ENCODE data around the gene SERTAD1. TPM values are rescaled to one million over a fixed set of nuclear protein-coding genes. Genes with fewer than 3 reads are reported as not detected.

SERTAD1 gene
- total RNA-seq, 2 experiments from 2014 or later, result 9.3 to 10.1 TPM

DNA sequence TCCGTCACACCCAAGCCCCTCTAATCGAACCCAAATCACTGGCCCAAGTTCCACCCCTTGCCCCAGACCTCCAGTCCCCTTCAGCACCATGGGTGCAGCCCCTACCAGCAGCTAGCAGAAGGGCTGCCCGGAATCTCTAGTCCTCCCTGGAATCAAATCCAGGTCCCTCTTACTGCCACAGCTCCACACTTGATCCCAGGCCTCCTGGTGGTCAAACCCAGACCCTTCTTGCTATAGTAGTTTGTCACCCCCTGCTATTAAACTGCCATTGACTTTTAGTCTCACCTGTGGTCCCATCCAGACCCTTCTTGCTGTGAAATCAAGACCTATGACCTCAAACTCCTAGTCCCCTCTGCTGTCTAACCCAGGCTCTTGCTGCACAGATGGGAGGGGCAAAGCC lies 44.5 kb downstream of the SERTAD1 start:
- H3K4me3 Mint-ChIP-seq, result no peak overlapping the region
- H3K36me3 Mint-ChIP-seq (ENCODE audit: low read depth), result no peaks in the 10 kb centered on the region
- DNase-seq (no peak), ATAC-seq (no peak)
- H3K4me1 Mint-ChIP-seq (ENCODE audit: low read depth), result peaks cover 5% of the 10 kb centered on the region
- POLR2A ChIA-PET, result no interaction called here
- H3K27ac Mint-ChIP-seq, result no peak overlapping the region
- H3K27me3 Mint-ChIP-seq (ENCODE audit: low read depth), result peaks cover 2% of the 10 kb centered on the region
- no peaks in the 10 kb centered on the region for H3K9me3 Mint-ChIP-seq (ENCODE audit: insufficient read depth)
- CTCF ChIA-PET, result no interaction called here

DNA sequence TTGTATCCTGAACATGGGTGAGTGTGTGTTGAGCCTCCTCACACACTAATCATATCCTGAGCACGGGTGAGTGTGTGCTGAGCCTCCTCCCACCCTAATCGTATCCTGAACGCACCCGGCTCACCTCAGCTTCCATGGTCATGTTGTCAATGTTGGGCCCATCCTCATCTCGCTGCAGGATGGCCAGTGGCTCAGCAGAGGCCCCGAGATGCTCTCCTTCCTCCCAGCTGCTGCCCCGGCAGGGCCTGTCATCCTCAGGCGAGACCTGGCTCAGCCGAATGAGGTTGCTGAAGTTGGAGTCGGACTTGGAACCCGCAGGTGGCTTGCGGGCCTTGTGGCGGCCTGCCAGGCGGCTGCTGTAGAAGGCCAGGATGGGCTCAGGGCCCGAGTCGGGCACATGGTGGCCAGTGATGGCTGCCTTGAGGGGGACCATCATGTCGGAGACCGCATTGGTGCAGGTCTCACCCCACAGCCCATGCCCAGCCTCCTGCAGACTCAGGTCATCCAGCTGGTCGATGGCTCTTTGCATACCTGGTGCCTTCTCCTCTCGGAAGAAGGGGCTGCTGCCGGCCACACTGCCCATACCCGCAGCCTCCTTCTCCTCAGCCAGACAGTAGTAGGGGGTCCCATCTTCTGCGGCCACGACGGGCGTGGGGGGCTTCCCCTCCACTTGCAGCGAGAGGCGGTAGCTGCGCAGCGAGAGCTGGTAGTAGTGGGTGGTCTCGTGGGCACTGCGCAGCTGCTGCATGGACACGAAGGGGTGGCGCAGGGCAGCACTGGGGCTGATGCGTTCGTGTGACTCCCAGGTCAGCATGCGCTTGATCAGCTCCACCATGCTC lies 45.4 kb downstream of the SERTAD1 start:
- Mint-ChIP-seq H3K4me1 (ENCODE audit: low read depth) (peaks cover 7% of the 10 kb centered on the region), H3K27me3 (ENCODE audit: low read depth) (peaks cover 2% of the 10 kb centered on the region), H3K9me3 (ENCODE audit: insufficient read depth) (no peaks in the 10 kb centered on the region), H3K27ac (no peak overlapping the region), H3K4me3 (no peak overlapping the region), H3K36me3 (ENCODE audit: low read depth) (no peaks in the 10 kb centered on the region)
- ATAC-seq (no peak), DNase-seq (no peak)
- POLR2A ChIA-PET, result no interaction called here
- CTCF ChIA-PET, result no interaction called here

DNA sequence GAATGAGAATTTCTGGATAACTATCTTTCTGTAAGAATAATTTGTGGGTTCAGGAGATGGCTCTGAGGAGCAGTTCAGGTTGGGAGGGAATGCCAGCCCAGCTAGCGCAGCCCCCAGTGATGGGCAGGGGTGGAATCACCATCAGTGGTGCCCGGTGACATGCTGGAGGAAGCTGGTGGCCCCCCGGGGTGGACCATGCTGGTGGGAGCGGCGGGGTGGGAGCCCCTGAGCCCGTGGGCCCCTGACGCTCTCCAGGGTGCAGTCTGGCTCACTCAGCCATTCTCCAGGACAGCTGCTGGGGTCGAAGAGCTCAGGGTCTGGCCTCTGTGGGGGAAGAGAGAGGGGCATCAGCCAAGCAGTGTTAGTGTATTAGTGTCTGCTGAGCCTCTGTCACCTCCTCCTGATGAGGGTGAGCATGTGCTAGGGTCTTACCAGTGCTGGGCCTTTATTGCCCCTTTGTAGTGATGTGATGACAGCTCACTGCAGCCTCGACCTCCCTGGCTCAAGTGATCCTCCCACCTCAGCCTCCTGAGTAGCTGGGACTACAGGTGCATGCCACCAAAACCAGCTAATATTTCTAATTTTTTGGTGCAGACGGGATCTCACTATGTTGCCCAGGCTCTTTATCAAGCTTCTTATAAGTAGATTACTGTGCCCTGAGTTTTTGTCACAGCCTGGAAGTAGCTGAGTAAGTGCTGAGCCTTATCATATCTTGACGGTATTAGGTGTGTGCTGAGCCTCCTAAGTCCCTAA lies 46.2 kb downstream of the SERTAD1 start:
- H3K27ac Mint-ChIP-seq, result no peak overlapping the region
- DNase-seq, result no peak
- POLR2A ChIA-PET, result no interaction called here
- CTCF ChIA-PET, result no interaction called here
- no peak for ATAC-seq
- H3K9me3 Mint-ChIP-seq (ENCODE audit: insufficient read depth), result no peaks in the 10 kb centered on the region
- H3K4me1 Mint-ChIP-seq (ENCODE audit: low read depth), result peaks cover 8% of the 10 kb centered on the region
- peaks cover 4% of the 10 kb centered on the region for H3K36me3 Mint-ChIP-seq (ENCODE audit: low read depth)
- no peaks in the 10 kb centered on the region for H3K27me3 Mint-ChIP-seq (ENCODE audit: low read depth)
- H3K4me3 Mint-ChIP-seq, result no peak overlapping the region

DNA sequence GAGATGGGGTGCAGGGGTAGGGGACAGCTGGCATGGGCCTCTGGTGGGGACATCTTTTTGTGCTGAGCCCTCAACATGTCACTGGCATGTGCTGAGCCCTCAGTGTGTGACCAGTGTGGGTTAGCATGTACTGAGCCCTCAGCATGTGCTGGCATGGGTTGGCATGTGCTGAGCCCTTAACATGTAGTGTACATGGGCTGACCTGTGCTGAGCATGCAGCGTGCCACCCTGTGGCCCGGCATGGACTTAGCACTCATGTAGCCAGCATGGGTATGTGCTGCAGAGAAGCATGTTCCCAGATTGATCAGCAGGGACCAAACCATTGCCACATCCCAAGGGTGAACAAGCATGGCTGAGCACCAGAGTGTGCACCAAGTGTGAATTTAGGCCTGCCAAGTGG lies 47.3 kb downstream of the SERTAD1 start:
- no peak overlapping the region for H3K4me3 Mint-ChIP-seq
- peak overlapping the region; percentile 19 for H3K27ac Mint-ChIP-seq
- H3K27me3 Mint-ChIP-seq (ENCODE audit: low read depth), result no peaks in the 10 kb centered on the region
- ChIA-PET CTCF (no interaction called here), POLR2A (no interaction called here)
- ATAC-seq (no peak), DNase-seq (no peak)
- H3K9me3 Mint-ChIP-seq (ENCODE audit: insufficient read depth), result no peaks in the 10 kb centered on the region
- peaks cover 18% of the 10 kb centered on the region for H3K4me1 Mint-ChIP-seq (ENCODE audit: low read depth)
- H3K36me3 Mint-ChIP-seq (ENCODE audit: low read depth), result peaks cover 6% of the 10 kb centered on the region

DNA sequence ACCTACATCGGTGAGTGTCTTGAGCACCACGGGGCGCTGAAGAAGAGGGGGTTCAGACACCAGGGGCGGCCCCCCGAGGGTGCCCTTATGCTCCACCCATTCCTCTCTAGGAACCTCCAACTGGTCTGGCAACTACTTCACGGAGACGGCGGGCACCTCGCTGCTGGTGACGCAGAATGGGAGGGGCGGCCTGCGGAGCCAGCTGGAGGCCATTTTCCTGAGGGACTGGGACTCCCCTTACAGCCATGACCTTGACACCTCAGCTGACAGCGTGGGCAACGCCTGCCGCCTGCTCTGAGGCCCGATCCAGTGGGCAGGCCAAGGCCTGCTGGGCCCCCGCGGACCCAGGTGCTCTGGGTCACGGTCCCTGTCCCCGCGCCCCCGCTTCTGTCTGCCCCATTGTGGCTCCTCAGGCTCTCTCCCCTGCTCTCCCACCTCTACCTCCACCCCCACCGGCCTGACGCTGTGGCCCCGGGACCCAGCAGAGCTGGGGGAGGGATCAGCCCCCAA lies 47.9 kb downstream of the SERTAD1 start:
- ChIA-PET POLR2A (no interaction called here), CTCF (no interaction called here)
- ATAC-seq (no peak), DNase-seq (no peak)
- Mint-ChIP-seq H3K4me1 (ENCODE audit: low read depth) (peaks cover 22% of the 10 kb centered on the region), H3K27me3 (ENCODE audit: low read depth) (no peaks in the 10 kb centered on the region), H3K9me3 (ENCODE audit: insufficient read depth) (no peaks in the 10 kb centered on the region), H3K4me3 (no peak overlapping the region), H3K36me3 (ENCODE audit: low read depth) (peaks cover 6% of the 10 kb centered on the region), H3K27ac (no peak overlapping the region)

DNA sequence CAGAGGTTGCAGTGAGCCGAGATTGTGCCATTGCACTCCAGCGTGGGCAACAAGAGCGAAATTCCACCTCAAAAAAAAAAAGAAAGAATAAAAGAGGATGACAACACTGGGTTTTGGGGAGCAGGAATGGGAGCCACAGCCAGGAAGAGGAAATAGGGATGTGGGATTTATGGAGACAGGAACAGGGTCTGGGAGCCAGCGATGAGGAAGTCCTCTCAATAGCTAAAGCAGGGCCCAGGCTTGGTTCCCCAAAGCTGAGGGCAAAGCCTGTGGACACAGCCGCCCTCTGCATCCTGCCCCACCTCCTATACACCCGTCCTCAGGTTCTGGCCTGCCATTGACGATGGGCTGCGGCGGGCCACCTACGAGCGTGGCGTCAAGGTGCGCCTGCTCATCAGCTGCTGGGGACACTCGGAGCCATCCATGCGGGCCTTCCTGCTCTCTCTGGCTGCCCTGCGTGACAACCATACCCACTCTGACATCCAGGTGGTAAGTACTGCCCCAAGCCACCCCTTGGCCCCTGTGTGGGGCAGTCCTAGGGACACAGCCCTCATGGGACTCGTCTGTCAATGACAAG lies 49.4 kb downstream of the SERTAD1 start:
- H3K4me3 Mint-ChIP-seq, result no peak overlapping the region
- ChIA-PET CTCF (no interaction called here), POLR2A (no interaction called here)
- ATAC-seq, result no peak
- H3K9me3 Mint-ChIP-seq (ENCODE audit: insufficient read depth), result no peaks in the 10 kb centered on the region
- peaks cover 9% of the 10 kb centered on the region for H3K36me3 Mint-ChIP-seq (ENCODE audit: low read depth)
- no peak for DNase-seq
- H3K4me1 Mint-ChIP-seq (ENCODE audit: low read depth), result peaks cover 26% of the 10 kb centered on the region
- no peak overlapping the region for H3K27ac Mint-ChIP-seq
- H3K27me3 Mint-ChIP-seq (ENCODE audit: low read depth), result no peaks in the 10 kb centered on the region

DNA sequence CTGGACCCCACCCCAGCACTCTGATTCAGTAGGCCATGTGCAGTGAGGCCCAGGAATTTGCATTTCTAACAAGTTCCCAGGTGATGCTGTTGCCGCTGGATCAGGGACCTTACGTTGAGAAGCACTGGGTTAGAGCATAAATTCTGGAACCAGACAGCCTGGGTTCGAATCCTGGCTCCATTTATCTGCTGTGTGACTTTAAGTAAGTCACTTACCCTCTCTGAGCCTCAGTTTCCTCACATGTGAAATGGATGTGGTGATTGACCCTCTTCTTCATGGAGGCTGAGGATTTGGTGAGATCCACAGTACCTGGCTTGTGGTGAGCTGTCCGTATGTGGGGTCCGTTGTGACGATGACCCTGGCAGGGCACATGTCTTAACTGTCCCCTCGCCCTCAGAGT lies 51.7 kb downstream of the SERTAD1 start:
- CTCF ChIA-PET, result no interaction called here
- no peaks in the 10 kb centered on the region for H3K27me3 Mint-ChIP-seq (ENCODE audit: low read depth)
- H3K4me3 Mint-ChIP-seq, result no peak overlapping the region
- H3K36me3 Mint-ChIP-seq (ENCODE audit: low read depth), result peaks cover 13% of the 10 kb centered on the region
- POLR2A ChIA-PET, result no interaction called here
- peaks cover 26% of the 10 kb centered on the region for H3K4me1 Mint-ChIP-seq (ENCODE audit: low read depth)
- H3K27ac Mint-ChIP-seq, result peak overlapping the region; percentile 70
- H3K9me3 Mint-ChIP-seq (ENCODE audit: insufficient read depth), result no peaks in the 10 kb centered on the region
- DNase-seq (no peak), ATAC-seq (no peak)

DNA sequence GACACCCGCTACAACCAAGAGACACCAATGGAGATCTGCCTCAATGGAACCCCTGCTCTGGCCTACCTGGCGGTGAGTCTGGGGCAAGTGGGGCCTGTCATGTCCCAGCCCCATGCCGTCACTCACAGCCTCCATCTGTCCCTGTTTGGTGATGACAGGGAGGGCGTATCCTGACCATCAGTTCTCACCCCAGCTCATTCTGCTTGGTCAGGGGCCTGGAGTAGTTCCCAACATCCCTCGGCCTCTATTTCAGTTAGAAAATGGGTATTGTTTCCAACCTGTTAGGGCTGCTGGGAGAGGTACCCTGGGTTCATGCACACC lies 54.0 kb downstream of the SERTAD1 start:
- H3K27ac Mint-ChIP-seq, result no peak overlapping the region

More for the DNA sequence above, 54.0 kb downstream of the SERTAD1 start:
- no peak for DNase-seq
- ChIA-PET POLR2A (no interaction called here), CTCF (interaction anchor here (0.7 kb wide), 1 partner anchor 67 kb away, joined by 3 read pairs; no protein-coding TSS in a partner anchor)
- peaks cover 16% of the 10 kb centered on the region for H3K36me3 Mint-ChIP-seq (ENCODE audit: low read depth)
- H3K9me3 Mint-ChIP-seq (ENCODE audit: insufficient read depth), result no peaks in the 10 kb centered on the region
- no peaks in the 10 kb centered on the region for H3K27me3 Mint-ChIP-seq (ENCODE audit: low read depth)
- H3K4me1 Mint-ChIP-seq (ENCODE audit: low read depth), result peaks cover 26% of the 10 kb centered on the region
- no peak for ATAC-seq
- no peak overlapping the region for H3K4me3 Mint-ChIP-seq

Other genes starting within 250 kb of the SERTAD1 start
- 10 to 100 TPM; 16.2 to 18.4 TPM for gene MAP3K10, start 234.6 kb downstream of the SERTAD1 start, total RNA-seq
- not detected for gene TTC9B, start 207.6 kb downstream of the SERTAD1 start, total RNA-seq
- under 1 TPM; 0.39 to 0.68 TPM for gene CCNP, start 199.3 kb downstream of the SERTAD1 start, total RNA-seq
- 100 to 1,000 TPM; 137 to 139 TPM for gene AKT2, start 140.6 kb downstream of the SERTAD1 start, total RNA-seq
- gene C19orf47, start 77.6 kb downstream of the SERTAD1 start, total RNA-seq, result 10 to 100 TPM; 27.7 to 28.3 TPM
- gene PLD3, start 77.3 kb downstream of the SERTAD1 start, total RNA-seq, result 10 to 100 TPM; 65.1 to 70.0 TPM
- under 1 TPM in 1 of 2 experiments, not detected in 1; 0.10 TPM for gene HIPK4, start 35.8 kb downstream of the SERTAD1 start, total RNA-seq
- gene PRX, start 12.6 kb downstream of the SERTAD1 start, total RNA-seq, result 1 to 10 TPM in 1 of 2 experiments, under 1 TPM in 1; 0.84 to 1.1 TPM
- 10 to 100 TPM; 10.0 to 11.9 TPM for gene SERTAD3, start 18.3 kb upstream of the SERTAD1 start, total RNA-seq
- gene BLVRB, start 39.8 kb upstream of the SERTAD1 start, total RNA-seq, result 10 to 100 TPM; 15.1 to 16.5 TPM
- gene SPTBN4, start 41.0 kb upstream of the SERTAD1 start, total RNA-seq, result under 1 TPM in 1 of 2 experiments, not detected in 1; 0.47 TPM
- gene SHKBP1, start 150.9 kb upstream of the SERTAD1 start, total RNA-seq, result 100 to 1,000 TPM; 116 to 124 TPM
- 10 to 100 TPM; 54.3 to 54.7 TPM for gene LTBP4, start 175.4 kb upstream of the SERTAD1 start, total RNA-seq

All from activated CD8-positive, alpha-beta T cell treated with anti-CD3 and anti-CD28 coated beads, Interleukin-2, amount 10 ng/mL, durations not matched to agents 7 days and 5 days (primary cell).